Endothelial cell of umbilical vein (primary cell): ENCODE measurements around the gene MECP2. TPM values are rescaled to one million over a fixed set of nuclear protein-coding genes. Genes with fewer than 3 reads are reported as not detected.

ENCODE experiments used
- BruUV-seq: library from RNA; stranded (reverse); fragments of 400-500 nt; replicated peaks from 2 replicates; lab custom pipeline; 2021; lab: Mats Ljungman, UMichigan
- CTCF ChIA-PET: fragments of 300-600, 350-600 bp; sonication (Branson Sonifier 250); formaldehyde crosslinking; loops from one replicate; lab custom pipeline; 2021; ENCODE audit warnings: antibody characterized with exemption, inconsistent platforms; lab: Charles Lee
- POLR2A ChIA-PET: fragments of 300-600, 350-600 bp; sonication (Branson Sonifier 250); formaldehyde crosslinking; loops from one replicate; lab custom pipeline; 2021; ENCODE audit warnings: antibody characterized with exemption, inconsistent platforms; lab: Charles Lee
- DNase-seq: peaks from one replicate; pipeline ENCODE4 v3.0.0-alpha.2; 2011; ENCODE audit warnings: low read depth, low spot score
- FAIRE-seq: peaks from 2 replicates; lab custom pipeline; 2011; peaks lifted over from hg19 to GRCh38; lab: Jason Lieb, UNC
- H2AFZ ChIP-seq: 2 replicates; pipeline ENCODE4 v1.6.0; 2012; ENCODE audit warnings: low read depth, low read length, control low read depth, inconsistent platforms
- H3K27ac ChIP-seq: 2 replicates; pipeline ENCODE4 v1.5.1; 2011; ENCODE audit warnings: low read depth, mild to moderate bottlenecking, control low read depth, low read length, moderate library complexity; ENCODE audit not compliant: insufficient read depth
- H3K27me3 ChIP-seq, 2 experiments: 2 replicates each; pipeline versions ENCODE4 v1.6.0 to v1.6.1; 2011; ENCODE audit warnings: low read length in 2 of 2, mixed read lengths in 1 of 2; ENCODE audit not compliant: control insufficient read depth in 2 of 2, insufficient read depth in 2 of 2
- H3K36me3 ChIP-seq, 2 experiments: 2 replicates in 1 of 2; 3 replicates in 1 of 2; pipeline ENCODE4 v1.5.1; 2011; ENCODE audit warnings: low read length in 2 of 2, mild to moderate bottlenecking in 1 of 2, moderate library complexity in 1 of 2; ENCODE audit not compliant: control insufficient read depth in 2 of 2, insufficient read depth in 2 of 2; ENCODE audit errors: extremely low read depth in 1 of 2
- H3K4me1 ChIP-seq: 3 replicates; pipeline ENCODE4 v1.5.1; 2011; ENCODE audit warnings: mild to moderate bottlenecking, low read length; ENCODE audit not compliant: control insufficient read depth, insufficient read depth; ENCODE audit errors: extremely low read depth
- H3K4me2 ChIP-seq: 2 replicates; pipeline ENCODE4 v1.6.1; 2011; ENCODE audit warnings: low read length, control low read depth, mixed read lengths; ENCODE audit not compliant: insufficient read depth
- H3K4me3 ChIP-seq, 3 experiments: fragments of 200-600 bp in 1 of 3; sonication (generic), shearing (Covaris generic) in 1 of 3; replicated peaks in 1 of 3; 2 replicates each; pipeline ENCODE4 v1.5.1; 2011 to 2016; ENCODE audit warnings: control low read depth in 3 of 3, low read length in 3 of 3, mild to moderate bottlenecking in 2 of 3, inconsistent platforms in 1 of 3, low read depth in 1 of 3, moderate library complexity in 1 of 3; ENCODE audit not compliant: insufficient read depth in 1 of 3
- H3K79me2 ChIP-seq: 2 replicates; pipeline ENCODE4 v1.6.0; 2012; ENCODE audit warnings: low read length, inconsistent platforms; ENCODE audit not compliant: control insufficient read depth, insufficient read depth
- H3K9ac ChIP-seq: replicated peaks from 2 replicates; pipeline ENCODE3; 2011; ENCODE audit warnings: low read length, control low read depth; ENCODE audit not compliant: insufficient read depth; ENCODE audit errors: extremely low read depth
- H3K9me1 ChIP-seq: replicated peaks from 3 replicates; pipeline ENCODE4 v1.6.0; 2011; ENCODE audit warnings: mild to moderate bottlenecking, low read length; ENCODE audit not compliant: control insufficient read depth, insufficient read depth; ENCODE audit errors: extremely low read depth
- H3K9me3 ChIP-seq: replicated peaks from 2 replicates; pipeline ENCODE4 v1.5.1; 2012; ENCODE audit warnings: low read length, inconsistent platforms; ENCODE audit not compliant: control insufficient read depth, insufficient read depth
- H4K20me1 ChIP-seq: replicated peaks from 2 replicates; pipeline ENCODE3; 2011; ENCODE audit warnings: mild to moderate bottlenecking, low read length; ENCODE audit not compliant: control insufficient read depth, insufficient read depth; ENCODE audit errors: extremely low read depth
- EZH2 ChIP-seq: IDR thresholded peaks from 2 replicates; pipeline ENCODE4 v1.6.1; 2012; ENCODE audit warnings: borderline replicate concordance, low read depth, mild to moderate bottlenecking, moderate library complexity, low read length, inconsistent platforms; ENCODE audit not compliant: severe bottlenecking
- FOS ChIP-seq: IDR thresholded peaks from 2 replicates; pipeline ENCODE4 v1.6.1; 2011; ENCODE audit warnings: mild to moderate bottlenecking, low read length, moderate library complexity, borderline replicate concordance; ENCODE audit not compliant: insufficient read depth
- GATA2 ChIP-seq: IDR thresholded peaks from 2 replicates; pipeline ENCODE4 v1.7.0; 2011; ENCODE audit warnings: low read depth, mild to moderate bottlenecking, moderate library complexity, mixed read lengths, low read length; ENCODE audit not compliant: insufficient read length, insufficient read depth
- JUN ChIP-seq: IDR thresholded peaks from 2 replicates; pipeline ENCODE4 v1.6.1; 2011; ENCODE audit warnings: borderline replicate concordance, low read depth; ENCODE audit not compliant: insufficient read length, insufficient read depth
- MYC ChIP-seq: IDR thresholded peaks from one replicate; pipeline ENCODE4 v1.6.1; 2011; ENCODE audit warnings: mild to moderate bottlenecking, low read depth, low read length
- POLR2AphosphoS5 ChIP-seq: IDR thresholded peaks from 2 replicates; pipeline ENCODE4 v1.6.1; 2012; ENCODE audit warnings: low read depth, mild to moderate bottlenecking, control low read depth, low read length, moderate library complexity; ENCODE audit not compliant: insufficient read depth
- dilution Hi-C: fragments of 300-500 bp; cut with MboI; formaldehyde crosslinking; loops from one replicate; pipeline ENCODE4 v1.15.0; 2019; ENCODE audit warnings: low sequenced_read_pairs; ENCODE audit not compliant: extremely low pct_ligation_motif_present
- intact Hi-C: fragments of 100-400 bp; cut with micrococcal nuclease; formaldehyde crosslinking; loops from one replicate; pipeline ENCODE4 v1.10.0; 2022
- polyA plus RNA-seq, 4 experiments: library from polyadenylated mRNA; depleted of rRNA in 3 of 4; stranded (reverse) in 3 of 4; unstranded in 1 of 4; fragments of >200 nt; gene quantifications; 2 replicates each; pipeline versions ENCODE4 v1.2.1 to v1.2.3, GENCODE V29; 2011 to 2012; ENCODE audit warnings: missing spikeins in 1 of 4
- total RNA-seq: library from RNA; stranded (reverse); gene quantifications from 2 replicates; pipeline ENCODE4 v1.2.3, GENCODE V29; 2021
- TF ChIP-seq, protein P1 (sequence below), 2 donors: IDR thresholded peaks; 1 replicate in 1 of 2; 2 replicates in 1 of 2; pipeline ENCODE4 v1.5.1; 2011; ENCODE audit warnings: low read length in 2 of 2, mild to moderate bottlenecking in 2 of 2, moderate library complexity in 2 of 2, control low read depth in 1 of 2, inconsistent platforms in 1 of 2, low read depth in 1 of 2; ENCODE audit not compliant: insufficient read depth in 1 of 2; ENCODE audit errors: extremely low read depth in 1 of 2

MECP2 gene
- total and polyA plus RNA-seq, 2 donors (not counting 3 experiments of a cell fraction or from before 2014, with no cell fraction given), result 9.0 to 45.3 TPM

DNA sequence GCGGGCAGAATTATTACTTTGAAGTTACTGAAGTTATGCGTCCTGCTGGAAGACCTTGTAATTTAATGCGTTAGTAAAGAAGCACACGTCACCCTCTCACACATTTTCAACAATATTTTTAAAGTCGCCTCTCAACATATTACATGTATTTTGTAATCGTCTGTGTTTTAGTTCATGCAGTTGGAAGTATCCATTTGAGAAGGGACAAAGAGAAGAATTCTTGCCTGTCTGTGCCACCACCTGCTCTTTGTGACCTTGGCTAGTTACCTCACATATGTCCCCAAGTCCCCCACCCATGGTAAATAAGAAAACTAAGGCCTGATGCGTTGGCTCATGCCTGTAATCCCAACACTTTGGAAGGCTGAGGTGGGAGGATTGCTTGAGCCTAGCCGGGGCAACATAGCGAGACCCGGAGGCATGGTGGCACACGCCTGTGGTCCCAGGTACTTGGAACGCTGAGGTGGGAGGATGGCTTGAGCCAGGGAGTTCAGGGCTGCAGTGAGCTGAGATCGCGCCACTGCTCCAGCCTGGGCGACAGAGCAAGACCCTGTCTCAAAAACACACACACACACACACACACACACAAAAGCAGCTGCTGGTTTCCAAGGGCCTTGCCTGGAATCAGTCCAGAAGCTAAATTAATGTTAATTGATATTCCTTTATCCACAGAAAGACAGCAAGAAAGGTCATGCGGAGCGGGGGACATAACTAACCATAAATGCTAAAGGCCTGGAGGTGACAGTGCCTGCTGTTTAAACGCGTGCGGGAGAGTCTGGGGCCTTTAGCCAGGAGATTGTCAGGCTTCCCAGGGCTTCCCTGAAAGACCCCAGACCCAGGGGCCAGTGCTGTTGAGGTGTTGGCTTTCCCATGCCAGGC is 124.2 kb downstream of the MECP2 start:
- Histone ChIP-seq H3K4me3 (peak overlapping the region; percentile 24 to 76 (median 74)), H2AFZ (no peak overlapping the region), H3K79me2 (peaks cover 29% of the 10 kb centered on the region), H3K27ac (peak overlapping the region; percentile 98), H3K4me2 (peak overlapping the region; percentile 73), H3K4me1 (peaks cover 29% of the 10 kb centered on the region), H3K9me3 (no peaks in the 10 kb centered on the region), H4K20me1 (no peaks in the 10 kb centered on the region), H3K9me1 (no peaks in the 10 kb centered on the region), H3K36me3 (no peaks in the 10 kb centered on the region), H3K27me3 (no peaks in the 10 kb centered on the region), H3K9ac (peak overlapping the region; percentile 97)
- no peak for TF ChIP-seq POLR2AphosphoS5
- no peak for TF ChIP-seq FOS
- TF ChIP-seq, protein P1, sequence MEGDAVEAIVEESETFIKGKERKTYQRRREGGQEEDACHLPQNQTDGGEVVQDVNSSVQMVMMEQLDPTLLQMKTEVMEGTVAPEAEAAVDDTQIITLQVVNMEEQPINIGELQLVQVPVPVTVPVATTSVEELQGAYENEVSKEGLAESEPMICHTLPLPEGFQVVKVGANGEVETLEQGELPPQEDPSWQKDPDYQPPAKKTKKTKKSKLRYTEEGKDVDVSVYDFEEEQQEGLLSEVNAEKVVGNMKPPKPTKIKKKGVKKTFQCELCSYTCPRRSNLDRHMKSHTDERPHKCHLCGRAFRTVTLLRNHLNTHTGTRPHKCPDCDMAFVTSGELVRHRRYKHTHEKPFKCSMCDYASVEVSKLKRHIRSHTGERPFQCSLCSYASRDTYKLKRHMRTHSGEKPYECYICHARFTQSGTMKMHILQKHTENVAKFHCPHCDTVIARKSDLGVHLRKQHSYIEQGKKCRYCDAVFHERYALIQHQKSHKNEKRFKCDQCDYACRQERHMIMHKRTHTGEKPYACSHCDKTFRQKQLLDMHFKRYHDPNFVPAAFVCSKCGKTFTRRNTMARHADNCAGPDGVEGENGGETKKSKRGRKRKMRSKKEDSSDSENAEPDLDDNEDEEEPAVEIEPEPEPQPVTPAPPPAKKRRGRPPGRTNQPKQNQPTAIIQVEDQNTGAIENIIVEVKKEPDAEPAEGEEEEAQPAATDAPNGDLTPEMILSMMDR (IDR thresholded peaks at IDR 0.05; ENCODE audit: extremely low read depth in 1 of 2, insufficient read depth in 1 of 2, low read depth in 1 of 2, low read length in 2 of 2), result no peak
- no peak for TF ChIP-seq JUN
- TF ChIP-seq GATA2, result no peak
- no peak for TF ChIP-seq MYC
- no peak for TF ChIP-seq EZH2
- BruUV-seq, result no TSS peak
- no peak for DNase-seq
- ChIA-PET CTCF (interaction anchor here (1.1 to 1.3 kb wide), 3 partner anchors 40 to 48 kb away, joined by 3 to 8 read pairs (median 3); no protein-coding TSS in a partner anchor), POLR2A (no interaction called here)
- dilution Hi-C loops (no loop called here), intact Hi-C loops (loop anchor here (1.0 kb wide), 1 partner anchor 12 kb away; no protein-coding TSS in a partner anchor)
- peak; percentile 84 for FAIRE-seq
